Measurements from ENCODE around the gene CD300C.
"Not testable (repeated sequence)": the region's sequence is repeated elsewhere in the genome, so short reads cannot be mapped to it uniquely, and the experiment has no call there.

Gene CD300C

GRCh38 chr17:74561586-74561985 is 15.7 kb upstream of the CD300C start:
- DNase-seq (ENCODE audit: low spot score): no peak

DNA sequence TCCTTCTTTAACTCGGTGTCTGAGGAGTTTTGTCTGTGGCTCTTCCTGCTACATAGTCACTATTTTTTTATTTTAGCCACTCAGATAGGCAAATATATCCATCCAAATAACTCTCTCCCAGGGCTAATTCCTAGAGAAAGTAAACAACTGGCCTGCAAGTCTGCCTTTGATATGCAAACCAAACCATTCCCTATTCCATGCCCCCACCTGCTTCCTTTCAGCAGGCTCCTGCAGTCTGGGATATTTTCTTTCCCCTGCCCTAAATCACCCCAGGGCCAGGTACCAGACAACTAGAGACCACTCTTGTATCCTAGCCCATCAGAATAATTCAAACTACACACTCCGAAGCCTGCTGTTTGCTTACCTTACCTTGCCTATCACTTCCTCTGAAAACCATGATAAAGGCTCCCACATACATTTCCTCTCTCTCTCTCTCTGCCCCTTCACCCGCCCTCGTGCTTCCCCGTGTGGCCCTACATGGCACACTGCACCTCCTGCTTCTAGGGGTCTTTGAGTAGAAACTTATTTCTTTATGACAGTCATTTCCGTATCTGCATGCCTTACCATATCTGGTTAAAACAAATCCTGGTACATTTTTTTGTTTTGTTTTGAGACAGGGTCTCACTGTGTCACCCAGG is 13.1 kb upstream of the CD300C start:
- DNase-seq (ENCODE audit: low spot score): no peak

GRCh38 chr17:74558402-74558801 is 12.5 kb upstream of the CD300C start:
- DNase-seq (ENCODE audit: low spot score): not testable (repeated sequence)

GRCh38 chr17:74555427-74555940 is 9.6 kb upstream of the CD300C start:
- DNase-seq (ENCODE audit: low spot score): no peak

GRCh38 chr17:74554909-74555308 is 9.0 kb upstream of the CD300C start:
- DNase-seq (ENCODE audit: low spot score): no peak

DNA sequence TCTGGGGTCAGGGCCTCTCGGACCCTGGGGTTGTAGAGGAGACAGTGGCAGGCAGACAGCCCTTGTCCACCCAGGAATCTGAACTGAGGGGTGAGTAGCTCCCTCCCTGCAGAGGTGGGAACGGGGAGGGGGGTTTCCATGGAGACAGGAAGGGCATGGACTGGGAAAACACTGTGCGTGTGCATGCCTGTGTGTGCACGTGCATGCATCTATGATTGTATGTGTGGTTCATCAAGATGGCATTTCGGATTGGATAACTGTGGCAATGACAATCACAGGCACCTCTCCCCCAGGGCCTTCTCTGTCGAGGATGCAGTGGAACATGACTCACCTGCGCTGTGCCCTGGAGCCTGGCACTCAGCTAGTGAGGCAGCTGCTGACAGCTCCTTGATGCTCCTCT is 6.1 kb upstream of the CD300C start:
- DNase-seq (ENCODE audit: low spot score): no peak

DNA sequence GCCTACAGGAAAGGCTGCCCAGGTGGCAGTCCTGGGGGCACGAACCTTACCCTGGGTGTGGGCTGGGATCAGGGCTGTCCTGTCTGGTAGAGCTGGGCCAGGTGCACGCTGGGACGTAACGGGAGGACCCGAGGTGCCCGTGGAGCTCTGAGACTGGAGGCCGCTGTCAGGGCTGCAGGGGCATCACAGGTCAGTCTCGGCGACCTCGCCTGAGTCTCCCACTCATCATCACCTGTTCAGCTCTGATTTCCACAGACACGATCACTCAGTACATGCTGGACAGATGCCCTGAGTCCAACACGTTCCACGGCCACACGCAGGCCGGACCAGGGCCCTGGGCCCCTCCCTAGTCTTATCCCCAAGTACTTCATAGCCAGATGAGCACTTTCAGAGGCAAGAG is 4.7 kb upstream of the CD300C start:
- no peak for DNase-seq (ENCODE audit: low spot score)

GRCh38 chr17:74549343-74549742 is 3.4 kb upstream of the CD300C start:
- DNase-seq (ENCODE audit: low spot score): no peak

DNA sequence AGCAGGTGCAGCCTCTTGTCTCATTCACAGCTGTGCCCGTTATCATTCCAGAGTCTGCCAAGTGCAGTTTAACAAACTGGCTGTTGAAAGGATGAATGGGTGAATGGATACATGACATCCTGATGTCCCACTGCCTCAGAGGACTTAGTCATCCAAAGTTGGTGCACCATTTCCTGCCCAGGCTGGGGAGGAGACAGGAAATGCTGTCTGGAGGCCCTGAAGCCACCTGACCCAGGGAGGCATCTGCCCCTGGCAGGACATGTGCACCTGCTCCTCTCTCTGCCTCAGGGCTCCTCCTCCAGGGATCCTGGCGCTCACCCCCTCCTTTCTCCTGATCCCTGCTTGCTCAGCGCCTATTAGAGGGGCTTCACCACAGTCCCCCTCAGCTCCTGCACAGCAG is 1.8 kb upstream of the CD300C start:
- no peak for DNase-seq (ENCODE audit: low spot score)

DNA sequence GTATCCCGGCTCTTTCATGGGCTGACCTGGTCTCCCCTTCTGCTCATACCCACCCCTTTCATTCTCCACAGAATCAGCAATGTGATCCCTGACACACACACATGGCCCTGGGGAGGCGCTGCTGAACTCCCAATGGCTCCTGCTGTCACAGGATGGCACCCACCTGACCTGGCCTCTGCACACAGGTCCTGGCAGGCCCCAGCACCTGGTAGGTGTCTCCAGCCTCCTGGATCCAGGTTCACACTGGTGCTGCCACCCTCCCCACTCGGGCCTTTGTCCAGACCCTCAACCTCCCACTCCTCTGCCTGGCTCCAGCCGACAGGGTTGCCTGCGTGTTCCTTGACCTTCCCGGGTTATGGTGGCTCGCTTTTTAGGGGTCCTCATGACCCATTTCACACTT is 1.3 kb upstream of the CD300C start:
- no peak for DNase-seq (ENCODE audit: low spot score)

GRCh38 chr17:74546586-74546985 is 671 bp upstream of the CD300C start:
- no peak for DNase-seq (ENCODE audit: low spot score)

GRCh38 chr17:74544991-74545842 is 698 bp downstream of the CD300C start:
- DNase-seq (ENCODE audit: low spot score): no peak

GRCh38 chr17:74543891-74544760 is 1.8 kb downstream of the CD300C start:
- no peak for DNase-seq (ENCODE audit: low spot score)

DNA sequence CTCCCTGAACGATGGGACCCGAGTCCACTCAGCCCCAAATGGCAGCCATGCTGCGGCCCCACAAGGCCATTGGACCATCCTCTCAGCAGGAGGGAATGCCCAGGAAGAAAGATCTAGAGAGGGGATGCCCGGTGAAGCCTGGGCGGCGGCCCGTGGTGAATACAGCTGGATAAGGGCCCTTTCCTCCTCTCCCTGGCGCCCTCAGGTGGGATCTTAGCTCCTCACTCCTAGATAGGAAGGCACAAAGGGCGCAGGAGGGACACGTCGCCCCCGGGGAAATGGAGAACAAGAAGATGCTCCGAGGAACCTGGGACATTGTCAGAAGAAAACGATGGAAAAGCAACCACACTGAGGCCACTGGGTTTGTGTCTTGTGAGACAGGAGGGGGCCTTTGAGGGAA is 2.5 kb downstream of the CD300C start:
- DNase-seq (ENCODE audit: low spot score): no peak

- no peak for DNase-seq (ENCODE audit: low spot score)
Measured at GRCh38 chr17:74542727-74543383, 3.1 kb downstream of the CD300C start.

DNA sequence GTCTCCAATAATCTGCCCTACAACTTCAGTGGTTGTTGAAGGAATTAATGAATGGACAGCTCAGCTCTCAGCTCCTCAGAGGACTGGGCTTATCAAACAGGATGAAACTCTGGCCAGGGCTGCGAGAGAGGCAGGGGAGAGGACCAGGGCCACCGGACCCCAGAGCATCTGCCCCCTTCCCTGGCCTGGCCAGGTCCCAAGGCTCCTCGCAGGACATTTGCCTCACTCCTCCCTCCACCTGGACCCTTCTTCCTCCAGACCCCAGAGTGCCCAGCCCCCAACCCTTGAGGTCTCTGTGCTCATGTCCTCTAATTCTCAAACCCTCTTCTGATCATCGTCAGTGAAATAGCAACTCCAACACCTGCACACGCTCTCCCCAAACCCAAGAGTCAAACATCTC is 3.7 kb downstream of the CD300C start:
- DNase-seq (ENCODE audit: low spot score): no peak

GRCh38 chr17:74541176-74542111 is 4.5 kb downstream of the CD300C start:
- DNase-seq (ENCODE audit: low spot score): no peak

GRCh38 chr17:74539281-74539820 is 6.6 kb downstream of the CD300C start:
- no peak for DNase-seq (ENCODE audit: low spot score)

DNA sequence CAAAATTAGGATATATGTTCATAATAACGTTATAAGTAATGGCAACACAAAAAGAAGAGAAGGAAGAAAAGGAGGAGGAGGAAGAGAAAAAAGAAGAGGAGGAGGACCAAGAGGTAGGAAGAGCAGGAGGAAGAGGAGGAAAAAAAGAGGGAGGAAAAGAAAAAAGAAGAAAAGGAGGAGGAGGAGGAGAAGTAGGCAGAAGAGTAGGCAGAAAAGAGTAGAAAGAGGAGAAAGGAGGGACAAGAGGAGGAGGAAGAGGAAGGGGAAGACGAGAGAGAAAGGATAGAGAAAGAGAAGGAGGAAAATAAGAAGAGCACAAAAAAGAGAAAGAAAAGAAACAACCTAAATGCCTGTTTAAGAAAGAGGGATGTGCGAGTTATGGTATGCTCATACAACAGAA is 9.0 kb downstream of the CD300C start:
- no peak for DNase-seq (ENCODE audit: low spot score)

- DNase-seq (ENCODE audit: low spot score): peak; percentile 78
Measured at GRCh38 chr17:74532115-74532514, 13.8 kb downstream of the CD300C start.
